ENCODE results near the gene RBMS1. TPM values are rescaled to one million over a fixed set of nuclear protein-coding genes. Genes with fewer than 3 reads are reported as not detected.
A peak's percentile ranks its signal among the peaks of the same experiment; 100 is the strongest.

Gene RBMS1
- total and polyA plus RNA-seq, 2 of the 13 experiments (the other 11 are each of a cell fraction or from before 2014, with no cell fraction given) = 55.5 to 110 TPM

GRCh38 chr2:160353166-160353565, 140.4 kb downstream of the RBMS1 start:
- Histone ChIP-seq H3K27ac (ENCODE audit: extremely low read length, insufficient read depth, low read length) (no peak overlapping the region), H3K27me3 (ENCODE audit: control insufficient read depth in 1 of 2, insufficient read depth in 2 of 2, low read length in 2 of 2) (no peaks in the 10 kb centered on the region), H3K4me3 (replicated peaks in 1 of 3; ENCODE audit: insufficient read depth in 1 of 3, low read depth in 2 of 3, low read length in 3 of 3) (no peak overlapping the region), H4K20me1 (ENCODE audit: insufficient read depth, low read length) (0 out of 2 replicates have a peak, but pooled peaks cover 4% of the 10 kb centered on the region), H3K36me3 (replicated peaks in 1 of 2; ENCODE audit: control insufficient read depth in 1 of 2, insufficient read depth in 2 of 2, low read length in 2 of 2) (peaks cover 7 to 8% of the 10 kb centered on the region in 2 experiments; a peak in 3 of 5 replicates), H3K9ac (ENCODE audit: insufficient read depth, low read depth, low read length) (no peak overlapping the region), H3K9me3 (ENCODE audit: low read length) (no peaks in the 10 kb centered on the region), H2AFZ (ENCODE audit: low read length) (no peak overlapping the region), H3K4me1 (ENCODE audit: insufficient read depth, low read length) (no peaks in the 10 kb centered on the region), H3K79me2 (ENCODE audit: insufficient read depth, low read length) (peaks cover 3% of the 10 kb centered on the region), H3K4me2 (ENCODE audit: low read depth, low read length) (no peak overlapping the region)
- intact Hi-C loops (cut with micrococcal nuclease; ENCODE audit: unreplicated experiment) (loop anchor here (1.0 kb wide), 1 partner anchor 566 kb away; no protein-coding TSS in a partner anchor), in situ Hi-C loops (cut with HindIII; ENCODE audit: extremely low pct_ligation_motif_present, low pct_unique_long_range_greater_than_20kb) (no loop called here)
- POLR2A ChIA-PET = no interaction called here
- ATAC-seq = peak; percentile 72
- TF ChIP-seq JDP2 (CRISPR knock-in tag; IDR thresholded peaks at IDR 0.05; ENCODE audit: borderline replicate concordance) (no peak), TBX3 (IDR thresholded peaks at IDR 0.05; ENCODE audit: borderline replicate concordance) (no peak), ISX (CRISPR knock-in tag; conservative IDR thresholded peaks at IDR 0.05) (no peak), NFKB2 (CRISPR knock-in tag; IDR thresholded peaks at IDR 0.05; ENCODE audit: borderline replicate concordance) (no peak), PHF8 (CRISPR knock-in tag; IDR thresholded peaks at IDR 0.05) (no peak), KMT2A (CRISPR knock-in tag; IDR thresholded peaks at IDR 0.05) (no peak), ERF (CRISPR knock-in tag; IDR thresholded peaks at IDR 0.05) (no peak), RAD51 (IDR thresholded peaks at IDR 0.05; ENCODE audit: borderline replicate concordance) (no peak), ZBTB2 (CRISPR knock-in tag; IDR thresholded peaks at IDR 0.05; ENCODE audit: low read depth) (no peak), STAG1 (CRISPR knock-in tag; IDR thresholded peaks at IDR 0.05) (peak; percentile 32; the same call in 1 of the 2 replicates), HDAC1 (CRISPR knock-in tag; IDR thresholded peaks at IDR 0.05) (no peak), SIX1 (CRISPR knock-in tag; IDR thresholded peaks at IDR 0.05; ENCODE audit: borderline replicate concordance) (no peak), PAWR (CRISPR knock-in tag; IDR thresholded peaks at IDR 0.05; ENCODE audit: borderline replicate concordance) (no peak)
- TF ChIP-seq, protein P1, sequence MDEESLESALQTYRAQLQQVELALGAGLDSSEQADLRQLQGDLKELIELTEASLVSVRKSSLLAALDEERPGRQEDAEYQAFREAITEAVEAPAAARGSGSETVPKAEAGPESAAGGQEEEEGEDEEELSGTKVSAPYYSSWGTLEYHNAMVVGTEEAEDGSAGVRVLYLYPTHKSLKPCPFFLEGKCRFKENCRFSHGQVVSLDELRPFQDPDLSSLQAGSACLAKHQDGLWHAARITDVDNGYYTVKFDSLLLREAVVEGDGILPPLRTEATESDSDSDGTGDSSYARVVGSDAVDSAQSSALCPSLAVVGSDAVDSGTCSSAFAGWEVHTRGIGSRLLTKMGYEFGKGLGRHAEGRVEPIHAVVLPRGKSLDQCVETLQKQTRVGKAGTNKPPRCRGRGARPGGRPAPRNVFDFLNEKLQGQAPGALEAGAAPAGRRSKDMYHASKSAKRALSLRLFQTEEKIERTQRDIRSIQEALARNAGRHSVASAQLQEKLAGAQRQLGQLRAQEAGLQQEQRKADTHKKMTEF (CRISPR knock-in tag; IDR thresholded peaks at IDR 0.05) = no peak
- TF ChIP-seq, protein P2, sequence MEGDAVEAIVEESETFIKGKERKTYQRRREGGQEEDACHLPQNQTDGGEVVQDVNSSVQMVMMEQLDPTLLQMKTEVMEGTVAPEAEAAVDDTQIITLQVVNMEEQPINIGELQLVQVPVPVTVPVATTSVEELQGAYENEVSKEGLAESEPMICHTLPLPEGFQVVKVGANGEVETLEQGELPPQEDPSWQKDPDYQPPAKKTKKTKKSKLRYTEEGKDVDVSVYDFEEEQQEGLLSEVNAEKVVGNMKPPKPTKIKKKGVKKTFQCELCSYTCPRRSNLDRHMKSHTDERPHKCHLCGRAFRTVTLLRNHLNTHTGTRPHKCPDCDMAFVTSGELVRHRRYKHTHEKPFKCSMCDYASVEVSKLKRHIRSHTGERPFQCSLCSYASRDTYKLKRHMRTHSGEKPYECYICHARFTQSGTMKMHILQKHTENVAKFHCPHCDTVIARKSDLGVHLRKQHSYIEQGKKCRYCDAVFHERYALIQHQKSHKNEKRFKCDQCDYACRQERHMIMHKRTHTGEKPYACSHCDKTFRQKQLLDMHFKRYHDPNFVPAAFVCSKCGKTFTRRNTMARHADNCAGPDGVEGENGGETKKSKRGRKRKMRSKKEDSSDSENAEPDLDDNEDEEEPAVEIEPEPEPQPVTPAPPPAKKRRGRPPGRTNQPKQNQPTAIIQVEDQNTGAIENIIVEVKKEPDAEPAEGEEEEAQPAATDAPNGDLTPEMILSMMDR (CRISPR knock-in tag; IDR thresholded peaks at IDR 0.05) = peak; percentile 42
- TF ChIP-seq, protein P3, sequence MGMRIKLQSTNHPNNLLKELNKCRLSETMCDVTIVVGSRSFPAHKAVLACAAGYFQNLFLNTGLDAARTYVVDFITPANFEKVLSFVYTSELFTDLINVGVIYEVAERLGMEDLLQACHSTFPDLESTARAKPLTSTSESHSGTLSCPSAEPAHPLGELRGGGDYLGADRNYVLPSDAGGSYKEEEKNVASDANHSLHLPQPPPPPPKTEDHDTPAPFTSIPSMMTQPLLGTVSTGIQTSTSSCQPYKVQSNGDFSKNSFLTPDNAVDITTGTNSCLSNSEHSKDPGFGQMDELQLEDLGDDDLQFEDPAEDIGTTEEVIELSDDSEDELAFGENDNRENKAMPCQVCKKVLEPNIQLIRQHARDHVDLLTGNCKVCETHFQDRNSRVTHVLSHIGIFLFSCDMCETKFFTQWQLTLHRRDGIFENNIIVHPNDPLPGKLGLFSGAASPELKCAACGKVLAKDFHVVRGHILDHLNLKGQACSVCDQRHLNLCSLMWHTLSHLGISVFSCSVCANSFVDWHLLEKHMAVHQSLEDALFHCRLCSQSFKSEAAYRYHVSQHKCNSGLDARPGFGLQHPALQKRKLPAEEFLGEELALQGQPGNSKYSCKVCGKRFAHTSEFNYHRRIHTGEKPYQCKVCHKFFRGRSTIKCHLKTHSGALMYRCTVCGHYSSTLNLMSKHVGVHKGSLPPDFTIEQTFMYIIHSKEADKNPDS (CRISPR knock-in tag; IDR thresholded peaks at IDR 0.05) = no peak
- TF ChIP-seq, protein P4, sequence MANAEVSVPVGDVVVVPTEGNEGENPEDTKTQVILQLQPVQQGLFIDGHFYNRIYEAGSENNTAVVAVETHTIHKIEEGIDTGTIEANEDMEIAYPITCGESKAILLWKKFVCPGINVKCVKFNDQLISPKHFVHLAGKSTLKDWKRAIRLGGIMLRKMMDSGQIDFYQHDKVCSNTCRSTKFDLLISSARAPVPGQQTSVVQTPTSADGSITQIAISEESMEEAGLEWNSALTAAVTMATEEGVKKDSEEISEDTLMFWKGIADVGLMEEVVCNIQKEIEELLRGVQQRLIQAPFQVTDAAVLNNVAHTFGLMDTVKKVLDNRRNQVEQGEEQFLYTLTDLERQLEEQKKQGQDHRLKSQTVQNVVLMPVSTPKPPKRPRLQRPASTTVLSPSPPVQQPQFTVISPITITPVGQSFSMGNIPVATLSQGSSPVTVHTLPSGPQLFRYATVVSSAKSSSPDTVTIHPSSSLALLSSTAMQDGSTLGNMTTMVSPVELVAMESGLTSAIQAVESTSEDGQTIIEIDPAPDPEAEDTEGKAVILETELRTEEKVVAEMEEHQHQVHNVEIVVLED (CRISPR knock-in tag; IDR thresholded peaks at IDR 0.05; ENCODE audit: borderline replicate concordance) = no peak
- CTCF ChIA-PET (ENCODE audit: low intra/inter-chr PET ratio, low total read pairs) = no interaction called here
- DNase-seq (ENCODE audit: low spot score) = no peak
- FAIRE-seq = no peak
- WGBS (ENCODE audit: low lambda C conversion rate) = 96% methylated on average over 1 of the region's 1 CpG
- no TSS peak for BruUV-seq (replicated peaks)

Measured in HepG2 (cell line).